GM12891 (cell line): ENCODE results near the gene THPO.

Experiments used
- PAX5 ChIP-seq: IDR thresholded peaks from 2 replicates; pipeline ENCODE4 v1.6.1; 2011; ENCODE audit warnings: low read length, moderate library complexity, mild to moderate bottlenecking; ENCODE audit not compliant: insufficient read depth, severe bottlenecking
- POLR2A ChIP-seq: IDR thresholded peaks from 2 replicates; pipeline ENCODE4 v1.6.1; 2011; ENCODE audit warnings: low read depth, low read length, control low read depth
- POU2F2 ChIP-seq: IDR thresholded peaks from 2 replicates; pipeline ENCODE4 v1.6.1; 2011; ENCODE audit warnings: low read depth, mild to moderate bottlenecking, control low read depth, low read length, moderate library complexity

GRCh38 chr3:184322731-184323487 is 55.1 kb downstream of the THPO start:
- TF ChIP-seq POLR2A (no peak; the same call in 1 of the 2 replicates), PAX5 (no peak), POU2F2 (no peak)
